ENCODE data around the gene MLX. TPM values are rescaled to one million over a fixed set of nuclear protein-coding genes. Genes with fewer than 3 reads are reported as not detected.

MLX gene
- total and polyA plus RNA-seq, 2 of the 8 experiments (the other 6 are each of a cell fraction or from before 2014, with no cell fraction given), result 27.0 to 27.5 TPM

DNA sequence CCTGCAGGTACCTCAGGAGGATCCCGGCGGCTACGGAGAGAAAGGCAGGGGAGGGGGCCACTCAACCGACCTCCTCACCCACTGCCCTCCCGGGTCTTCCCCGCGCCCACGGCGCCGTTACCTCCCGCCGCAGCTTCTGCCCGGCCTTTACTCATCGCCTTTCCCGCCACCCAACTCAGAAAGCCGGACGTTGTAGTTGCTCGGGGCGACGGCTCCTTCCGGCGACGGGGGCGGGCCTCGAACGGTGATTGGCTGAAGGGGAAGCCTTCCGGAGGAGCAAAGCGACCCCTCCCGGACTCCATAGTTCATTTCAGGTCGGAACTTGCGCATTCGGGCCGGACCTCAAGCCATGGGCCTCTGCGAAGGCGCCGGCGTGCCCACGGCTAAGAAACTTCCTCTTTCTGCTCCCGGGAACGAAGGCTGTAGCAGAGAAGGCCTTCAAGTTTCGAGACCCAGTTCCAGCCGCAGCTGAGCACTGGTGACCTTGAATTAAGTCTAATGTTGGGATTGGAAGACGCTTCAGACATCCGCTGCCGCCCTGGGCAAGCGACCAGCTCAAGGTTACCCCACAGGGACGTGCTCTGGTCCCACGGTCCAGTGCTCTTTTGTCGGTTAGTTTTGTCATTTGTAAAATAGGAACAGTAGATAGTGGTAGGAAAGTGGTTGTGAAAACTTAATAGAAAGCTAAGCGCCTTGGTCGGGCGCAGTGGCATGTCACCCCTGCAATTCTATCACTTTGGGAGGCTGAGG lies 10.8 kb downstream of the MLX start, which contains the start of gene PSMC3IP:
TSS of gene PSMC3IP (minus strand) at position 198 of the 750 bp plus-strand sequence. CDS start at position 155, 43 bp downstream.
- H3K56ac ChIP-seq (replicated peaks; ENCODE audit: insufficient read length, low read depth, low read length), result peak within 1 kb of the TSS; percentile 13
- H4K20me1 ChIP-seq (replicated peaks in 1 of 2; ENCODE audit: control insufficient read depth in 1 of 2, insufficient read depth in 2 of 2, low read length in 2 of 2), result peaks cover 0 to 1% of the 10 kb centered on the region in 2 experiments
- H3K4ac ChIP-seq (replicated peaks; ENCODE audit: insufficient read length, low read depth, low read length), result peak within 1 kb of the TSS; percentile 71
- no peak within 1 kb of the TSS for H2BK20ac ChIP-seq (ENCODE audit: low read length)
- H4K8ac ChIP-seq (ENCODE audit: extremely low read depth, insufficient read depth, low read length), result peak within 1 kb of the TSS; percentile 96
- H3K9ac ChIP-seq (replicated peaks in 1 of 4; ENCODE audit: extremely low read depth in 1 of 4, low read depth in 3 of 4, low read length in 3 of 4), result peak within 1 kb of the TSS; percentile 78 to 94 (median 88)
- peak within 1 kb of the TSS; percentile 80 to 99 (median 90) for H3K4me3 ChIP-seq (ENCODE audit: extremely low read depth in 1 of 4, insufficient read depth in 2 of 4, low read depth in 3 of 4, low read length in 4 of 4)
- peak within 1 kb of the TSS; percentile 89 for H4K5ac ChIP-seq (ENCODE audit: insufficient read length, low read depth, low read length)
- ChIA-PET POLR2A (ENCODE audit: partially characterized antibody) (interaction anchor here (0.6 to 7.0 kb wide), 22 partner anchors 9 to 560 kb away, joined by 3 to 74 read pairs (median 4); partner anchors contain the start of genes CNTD1, COA3, COASY and DNAJC7), CTCF (ENCODE audit: partially characterized antibody) (interaction anchor here (0.6 to 3.9 kb wide), 46 partner anchors 8 to 252 kb away, joined by 3 to 32 read pairs (median 5); partner anchors contain the start of genes BECN1, CNTD1, COA3 and HSD17B1)
- peak within 1 kb of the TSS; percentile 38; the same call in 1 of the 2 replicates for H2AFZ ChIP-seq (ENCODE audit: low read length)
- no peak within 1 kb of the TSS for H3K14ac ChIP-seq (ENCODE audit: insufficient read length)
- FAIRE-seq, result no peak
- peaks cover 0 to 19% of the 10 kb centered on the region in 2 experiments; a peak in 2 of 4 replicates for H3K79me2 ChIP-seq (ENCODE audit: control insufficient read depth in 1 of 2, insufficient read depth in 2 of 2, low read length in 2 of 2)
- no peaks in the 10 kb centered on the region for H3K27me3 ChIP-seq (replicated peaks in 1 of 4; ENCODE audit: control insufficient read depth in 3 of 4, extremely low read depth in 1 of 4, insufficient read depth in 3 of 4, low read length in 3 of 4)
- H3K4me2 ChIP-seq (ENCODE audit: insufficient read depth in 1 of 2, low read depth in 2 of 2, low read length in 2 of 2), result peak within 1 kb of the TSS; percentile 77 to 87
- H3K23me2 ChIP-seq (ENCODE audit: low read depth, low read length), result peaks cover 9% of the 10 kb centered on the region
- H2BK120ac ChIP-seq (replicated peaks; ENCODE audit: low read depth, low read length), result no peak within 1 kb of the TSS
- DNase-seq (ENCODE audit: low read depth in 1 of 2, low spot score in 2 of 2), result peak; percentile 84 to 94
- H3K79me1 ChIP-seq (ENCODE audit: low read depth, low read length), result no peaks in the 10 kb centered on the region
- H3K27ac ChIP-seq (ENCODE audit: low read depth, low read length), result peak within 1 kb of the TSS; percentile 79
- peaks cover 27 to 41% (median 32%) of the 10 kb centered on the region in 4 experiments for H3K36me3 ChIP-seq (ENCODE audit: control insufficient read depth in 2 of 4, insufficient read depth in 4 of 4, low read length in 3 of 4)
- H2BK15ac ChIP-seq (ENCODE audit: low read length), result no peak within 1 kb of the TSS; the same call in 1 of the 2 replicates
- no peak within 1 kb of the TSS for H2BK12ac ChIP-seq (ENCODE audit: low read depth, low read length)
- no peaks in the 10 kb centered on the region for H3K4me1 ChIP-seq (replicated peaks in 1 of 4; ENCODE audit: control insufficient read depth in 3 of 4, insufficient read depth in 4 of 4, low read length in 3 of 4)
- no peak within 1 kb of the TSS for H2AK5ac ChIP-seq (ENCODE audit: low read depth, low read length)
- H3K18ac ChIP-seq (ENCODE audit: extremely low read depth, low read length), result peak within 1 kb of the TSS; percentile 98
- no peaks in the 10 kb centered on the region for H3K9me3 ChIP-seq (ENCODE audit: insufficient read depth in 2 of 2, low read depth in 1 of 2, low read length in 1 of 2)
- no peak within 1 kb of the TSS for H3K23ac ChIP-seq (ENCODE audit: insufficient read length)
- peak within 1 kb of the TSS; percentile 84; the same call in 1 of the 2 replicates for H2BK5ac ChIP-seq (ENCODE audit: low read depth, low read length)
- WGBS, 2 experiments (ENCODE audit: extremely low coverage in 1 of 2, insufficient coverage in 1 of 2, insufficient read length in 1 of 2, insufficient replicate concordance in 2 of 2, low coverage in 1 of 2, low lambda C conversion rate in 2 of 2, missing lambda C conversion rate in 1 of 2), result 1% methylated on average over 51 of the region's 52 CpGs; no CpG with 5 or more reads in 1 of the 2 experiments
- peak within 1 kb of the TSS; percentile 62 for H4K91ac ChIP-seq (replicated peaks; ENCODE audit: insufficient read length, low read length)
- TF ChIP-seq RFX5 (IDR thresholded peaks at IDR 0.05; ENCODE audit: borderline replicate concordance, low read depth, low read length), result no peak
- peak; percentile 68 for TF ChIP-seq TAF7 (optimal IDR thresholded peaks at IDR 0.05; ENCODE audit: borderline replicate concordance, low read depth, low read length)
- TF ChIP-seq KDM4A (IDR thresholded peaks at IDR 0.05; ENCODE audit: low read depth, low read length, severe bottlenecking), result peak; percentile 70
- TF ChIP-seq TCF12 (IDR thresholded peaks at IDR 0.05; ENCODE audit: low read depth, low read length), result no peak
- no peak for TF ChIP-seq CHD1 (IDR thresholded peaks at IDR 0.05; ENCODE audit: low read depth, low read length)
- TF ChIP-seq YY1 (IDR thresholded peaks at IDR 0.05; ENCODE audit: low read depth, low read length), result peak; percentile 68; the same call in 1 of the 2 replicates
- no peak for TF ChIP-seq BRCA1 (IDR thresholded peaks at IDR 0.05; ENCODE audit: low read depth, low read length)
- TF ChIP-seq POLR2A (IDR thresholded peaks at IDR 0.05; ENCODE audit: control extremely low read depth in 1 of 2, low read depth in 2 of 2, low read length in 2 of 2), result peak; percentile 60 to 76
- peak; percentile 27 for TF ChIP-seq CTBP2 (IDR thresholded peaks at IDR 0.05; ENCODE audit: borderline replicate concordance, insufficient read depth, insufficient read length, low read length)
- TF ChIP-seq KDM5A (IDR thresholded peaks at IDR 0.05; ENCODE audit: low read length), result peak; percentile 58; the same call in 1 of the 2 replicates
- TF ChIP-seq SRF (IDR thresholded peaks at IDR 0.05; ENCODE audit: low read depth, low read length), result 0 out of 2 replicates have a peak, but pooled peaks have one; percentile 28
- peak; percentile 77 for TF ChIP-seq ASH2L (IDR thresholded peaks at IDR 0.05; ENCODE audit: low read length)
